GM19468 (cell line): ENCODE measurements around the gene AIRE.
"Not testable (repeated sequence)": the region's sequence is repeated elsewhere in the genome, so short reads cannot be mapped to it uniquely, and the experiment has no call there.

Experiments
- ATAC-seq: cut with Tn5 transposase; IDR thresholded peaks from one replicate; pipeline ENCODE4 v1.9.1; 2021; ENCODE audit warnings: mild to moderate bottlenecking, moderate library complexity, moderate number of reproducible peaks; ENCODE audit not compliant: unreplicated experiment; ENCODE audit errors: extremely low read depth

The AIRE gene

GRCh38 chr21:44265734-44266270, 19.9 kb upstream of the AIRE start:
- no peak for ATAC-seq

GRCh38 chr21:44267655-44268142, 18.0 kb upstream of the AIRE start:
- ATAC-seq: no peak

GRCh38 chr21:44269090-44269489, 16.6 kb upstream of the AIRE start:
- no peak for ATAC-seq

- ATAC-seq: no peak
These were observed 14.0 kb upstream of the AIRE start for GRCh38 chr21:44271558-44272283.

GRCh38 chr21:44272284-44272858, 13.3 kb upstream of the AIRE start:
- ATAC-seq: no peak

- ATAC-seq: no peak
These were observed 12.6 kb upstream of the AIRE start for GRCh38 chr21:44273046-44273445.

- no peak for ATAC-seq
These were observed 10.6 kb upstream of the AIRE start for GRCh38 chr21:44275041-44275440.

- no peak for ATAC-seq
These were observed 6.1 kb upstream of the AIRE start for GRCh38 chr21:44279354-44280260.

GRCh38 chr21:44281801-44282200, 3.9 kb upstream of the AIRE start:
- no peak for ATAC-seq

- no peak for ATAC-seq
These were observed 3.3 kb upstream of the AIRE start for GRCh38 chr21:44282370-44282769.

- not testable (repeated sequence) for ATAC-seq
These were observed 2.4 kb upstream of the AIRE start for GRCh38 chr21:44283211-44283785.

- no peak for ATAC-seq
These were observed 1.7 kb upstream of the AIRE start for GRCh38 chr21:44283948-44284347.

- ATAC-seq: no peak
These were observed 525 bp downstream of the AIRE start for GRCh38 chr21:44286086-44286715.

GRCh38 chr21:44286716-44287632, 1.3 kb downstream of the AIRE start:
- ATAC-seq: no peak

GRCh38 chr21:44288251-44289110, 2.8 kb downstream of the AIRE start:
- ATAC-seq: no peak

GRCh38 chr21:44289381-44290010, 3.8 kb downstream of the AIRE start:
- ATAC-seq: no peak

- no peak for ATAC-seq
These were observed 4.8 kb downstream of the AIRE start for GRCh38 chr21:44290327-44291077.
